Chondrocyte (in vitro differentiated cells): ENCODE measurements around the gene PRDX3. TPM values are rescaled to one million over a fixed set of nuclear protein-coding genes. Genes with fewer than 3 reads are reported as not detected.

Source experiments
- DNase-seq: peaks from one replicate; pipeline ENCODE4 v3.0.0; 2021; ENCODE audit warnings: mixed read lengths, low spot score
- H3K27ac Mint-ChIP-seq: one replicate; pipeline ENCODE4 v1.8.0; 2021; ENCODE audit warnings: mild to moderate bottlenecking, moderate library complexity, mixed read lengths; ENCODE audit not compliant: unreplicated experiment
- H3K27me3 Mint-ChIP-seq: 2 replicates; pipeline ENCODE4 v1.8.0; 2021; ENCODE audit warnings: low read depth, mixed read lengths
- H3K36me3 Mint-ChIP-seq: 2 replicates; pipeline ENCODE4 v1.8.0; 2021; ENCODE audit warnings: low read depth, mixed read lengths
- H3K4me1 Mint-ChIP-seq: 2 replicates; pipeline ENCODE4 v1.8.0; 2021; ENCODE audit warnings: low read depth, mild to moderate bottlenecking, mixed read lengths
- H3K4me3 Mint-ChIP-seq: one replicate; pipeline ENCODE4 v1.8.0; 2021; ENCODE audit warnings: mild to moderate bottlenecking, moderate library complexity, mixed read lengths; ENCODE audit not compliant: unreplicated experiment
- H3K9me3 Mint-ChIP-seq: 2 replicates; pipeline ENCODE4 v1.8.0; 2021; ENCODE audit warnings: low read depth, mixed read lengths
- CTCF ChIP-seq: fragments of 200-600 bp; sonication (generic); IDR thresholded peaks from 2 replicates; pipeline ENCODE4 v1.5.0; 2021; ENCODE audit warnings: antibody characterized with exemption, mild to moderate bottlenecking, moderate library complexity
- total RNA-seq: library from RNA; stranded (reverse); gene quantifications from 3 replicates; pipeline ENCODE4 v1.2.1, GENCODE V29; 2021

Gene PRDX3
- total RNA-seq, 1 donor from 2014 or later = 79.2 TPM

- TF ChIP-seq CTCF = no peak
Measured at GRCh38 chr10:119132521-119133345, 45.9 kb downstream of the PRDX3 start.

GRCh38 chr10:119131512-119132240, 46.9 kb downstream of the PRDX3 start:
- peak overlapping the region; percentile 41 for H3K27ac Mint-ChIP-seq
- H3K27me3 Mint-ChIP-seq = no peaks in the 10 kb centered on the region

More at GRCh38 chr10:119132521-119133345, 45.9 kb downstream of the PRDX3 start:
- Mint-ChIP-seq H3K36me3 (peaks cover 38% of the 10 kb centered on the region), H3K4me1 (peaks cover 22% of the 10 kb centered on the region), H3K4me3 (no peak overlapping the region), H3K27me3 (no peaks in the 10 kb centered on the region), H3K27ac (peak overlapping the region; percentile 39), H3K9me3 (no peaks in the 10 kb centered on the region)
- no peak for DNase-seq

GRCh38 chr10:119129721-119130120, 48.9 kb downstream of the PRDX3 start:
- Mint-ChIP-seq H3K9me3 (no peaks in the 10 kb centered on the region), H3K27ac (no peak overlapping the region), H3K4me1 (peaks cover 15% of the 10 kb centered on the region), H3K36me3 (peaks cover 44% of the 10 kb centered on the region), H3K4me3 (no peak overlapping the region), H3K27me3 (no peaks in the 10 kb centered on the region)
- no peak for DNase-seq
- no peak for TF ChIP-seq CTCF

More at GRCh38 chr10:119131512-119132240, 46.9 kb downstream of the PRDX3 start:
- Mint-ChIP-seq H3K36me3 (peaks cover 40% of the 10 kb centered on the region), H3K9me3 (no peaks in the 10 kb centered on the region), H3K4me3 (no peak overlapping the region), H3K4me1 (peaks cover 22% of the 10 kb centered on the region)
- DNase-seq = no peak
- TF ChIP-seq CTCF = no peak

- H3K36me3 Mint-ChIP-seq = peaks cover 44% of the 10 kb centered on the region
- DNase-seq = no peak
- no peaks in the 10 kb centered on the region for H3K9me3 Mint-ChIP-seq
- H3K4me1 Mint-ChIP-seq = peaks cover 6% of the 10 kb centered on the region
- H3K27me3 Mint-ChIP-seq = no peaks in the 10 kb centered on the region
- TF ChIP-seq CTCF = no peak
- H3K4me3 Mint-ChIP-seq = no peak overlapping the region
- H3K27ac Mint-ChIP-seq = no peak overlapping the region
Measured at GRCh38 chr10:119125942-119126341, 52.7 kb downstream of the PRDX3 start.

GRCh38 chr10:119120875-119121274, 57.7 kb downstream of the PRDX3 start:
- Mint-ChIP-seq H3K4me3 (no peak overlapping the region), H3K36me3 (peaks cover 29% of the 10 kb centered on the region), H3K27me3 (no peaks in the 10 kb centered on the region), H3K27ac (no peak overlapping the region), H3K4me1 (no peaks in the 10 kb centered on the region), H3K9me3 (no peaks in the 10 kb centered on the region)
- TF ChIP-seq CTCF = no peak
- no peak for DNase-seq
